Lower lobe of right lung (tissue), 2 donors: ENCODE measurements around the gene XYLT1. TPM values are rescaled to one million over a fixed set of nuclear protein-coding genes. Genes with fewer than 3 reads are reported as not detected.

Experiments
- ATAC-seq, 2 donors: fragments of 200-7000 bp; cut with Tn5 transposase; one replicate each; pipeline ENCODE4 v1.9.1; 2020 to 2022; ENCODE audit warnings: mild to moderate bottlenecking in 2 of 2, moderate library complexity in 2 of 2
- DNase-seq: peaks from one replicate; pipeline ENCODE4 v3.0.0-alpha.2; 2020
- H3K27ac ChIP-seq: fragments of 200-600 bp; one replicate; pipeline ENCODE4 v1.8.0; 2022
- H3K27me3 ChIP-seq: fragments of 200-600 bp; one replicate; pipeline ENCODE4 v1.8.0; 2022; ENCODE audit warnings: low read depth
- H3K36me3 ChIP-seq: fragments of 200-600 bp; one replicate; pipeline ENCODE4 v1.8.0; 2022; ENCODE audit warnings: mild to moderate bottlenecking
- H3K4me1 ChIP-seq: fragments of 200-600 bp; one replicate; pipeline ENCODE4 v1.8.0; 2022
- H3K4me3 ChIP-seq: fragments of 200-600 bp; one replicate; pipeline ENCODE4 v1.8.0; 2022; ENCODE audit warnings: mild to moderate bottlenecking
- H3K9me3 ChIP-seq: fragments of 200-600 bp; one replicate; pipeline ENCODE4 v1.8.0; 2022
- CTCF ChIP-seq: fragments of 200-600 bp; IDR thresholded peaks from one replicate; pipeline ENCODE4 v1.8.0; 2022; ENCODE audit warnings: antibody characterized with exemption, mild to moderate bottlenecking
- intact Hi-C: fragments of 100-400 bp; cut with DNase I; formaldehyde crosslinking; loops from one replicate; pipeline ENCODE4 v1.11.0; 2022
- total RNA-seq: library from RNA; stranded (reverse); fragmentation: NEBNext Ultra II Directional; extraction: Animal tissue kit (Norgen Biotek cat#: 25700); gene quantifications from one replicate; pipeline ENCODE4 v1.2.1, GENCODE V29; 2021
- donor health status: DM: no; HTN: yes; CAD: no; lungs with severe emphysema.

XYLT1 gene
- total RNA-seq, 1 donor from 2014 or later = 9.0 TPM

GRCh38 chr16:17373533-17373932 is 97.2 kb downstream of the XYLT1 start:
- intact Hi-C loops = no loop called here
- no peak for ATAC-seq
- no peak overlapping the region for H3K27ac ChIP-seq

GRCh38 chr16:17372386-17372785 is 98.4 kb downstream of the XYLT1 start:
- no peak for TF ChIP-seq CTCF
- intact Hi-C loops = no loop called here
- Histone ChIP-seq H3K4me3 (no peak overlapping the region), H3K27me3 (no peaks in the 10 kb centered on the region), H3K36me3 (no peaks in the 10 kb centered on the region), H3K27ac (no peak overlapping the region), H3K4me1 (peaks cover 56% of the 10 kb centered on the region), H3K9me3 (no peaks in the 10 kb centered on the region)
- DNase-seq (no peak), ATAC-seq (no peak)

More at GRCh38 chr16:17373533-17373932, 97.2 kb downstream of the XYLT1 start:
- H3K9me3 ChIP-seq = no peaks in the 10 kb centered on the region
- no peak overlapping the region for H3K4me3 ChIP-seq
- TF ChIP-seq CTCF = no peak
- no peak for DNase-seq
- H3K36me3 ChIP-seq = no peaks in the 10 kb centered on the region
- H3K27me3 ChIP-seq = no peaks in the 10 kb centered on the region
- peaks cover 56% of the 10 kb centered on the region for H3K4me1 ChIP-seq

- DNase-seq = no peak
- intact Hi-C loops = no loop called here
- H3K4me1 ChIP-seq = peaks cover 59% of the 10 kb centered on the region
- ATAC-seq = no peak
- no peak overlapping the region for H3K27ac ChIP-seq
- no peak overlapping the region for H3K4me3 ChIP-seq
- no peaks in the 10 kb centered on the region for H3K36me3 ChIP-seq
- no peaks in the 10 kb centered on the region for H3K9me3 ChIP-seq
- no peaks in the 10 kb centered on the region for H3K27me3 ChIP-seq
- TF ChIP-seq CTCF = no peak
These were observed 99.5 kb downstream of the XYLT1 start for GRCh38 chr16:17371299-17371698.

- Histone ChIP-seq H3K27ac (peak overlapping the region; percentile 42), H3K36me3 (no peaks in the 10 kb centered on the region)
- intact Hi-C loops = no loop called here
These were observed 100.0 kb downstream of the XYLT1 start for GRCh38 chr16:17370731-17371285.

GRCh38 chr16:17370223-17370707 is 100.5 kb downstream of the XYLT1 start:
- Histone ChIP-seq H3K27ac (peak overlapping the region; percentile 42), H3K4me1 (peaks cover 61% of the 10 kb centered on the region), H3K9me3 (no peaks in the 10 kb centered on the region), H3K27me3 (no peaks in the 10 kb centered on the region), H3K36me3 (no peaks in the 10 kb centered on the region), H3K4me3 (no peak overlapping the region)
- TF ChIP-seq CTCF = no peak
- intact Hi-C loops = no loop called here
- DNase-seq (no peak), ATAC-seq (no peak)

More at GRCh38 chr16:17370731-17371285, 100.0 kb downstream of the XYLT1 start:
- Histone ChIP-seq H3K27me3 (no peaks in the 10 kb centered on the region), H3K4me3 (no peak overlapping the region), H3K9me3 (no peaks in the 10 kb centered on the region), H3K4me1 (peaks cover 59% of the 10 kb centered on the region)
- TF ChIP-seq CTCF = no peak
- DNase-seq (no peak), ATAC-seq (no peak)
